HEK293 (cell line): ENCODE data around the gene TEDDM1.

Experiments
- CTCF ChIA-PET: fragments of 350-600 bp; formaldehyde crosslinking; extraction: SDS; loops from one replicate; lab custom pipeline; 2021; ENCODE audit warnings: antibody characterized with exemption; lab: Yijun Ruan, JAX
- POLR2A ChIA-PET: fragments of 300-600 bp; formaldehyde crosslinking; extraction: SDS; loops from one replicate; lab custom pipeline; 2020; ENCODE audit warnings: antibody characterized with exemption, inconsistent platforms; lab: Yijun Ruan, JAX
- H3K27ac ChIP-seq: fragments of 200-500 bp; sonication (Bioruptor generic); 2 replicates; pipeline ENCODE4 v1.5.1; 2014; ENCODE audit warnings: low read depth, low read length, control low read depth, inconsistent platforms; ENCODE audit errors: extremely low read depth
- H3K36me3 ChIP-seq, 2 experiments: fragments of 200-500 bp in 1 of 2; sonication (Bioruptor generic) in 1 of 2; 1 replicate in 1 of 2; 2 replicates in 1 of 2; pipeline ENCODE4 v1.5.1; 2014 to 2017; ENCODE audit warnings: inconsistent platforms in 2 of 2, low read length in 2 of 2; ENCODE audit not compliant: control insufficient read depth in 2 of 2, insufficient read depth in 1 of 2
- H3K4me1 ChIP-seq: fragments of 200-500 bp; sonication (Bioruptor generic); 2 replicates; pipeline ENCODE4 v1.5.1; 2014; ENCODE audit warnings: mild to moderate bottlenecking, low read length, inconsistent platforms; ENCODE audit not compliant: control insufficient read depth, insufficient read depth
- H3K4me3 ChIP-seq: 2 replicates; pipeline ENCODE4 v1.5.1; 2011; ENCODE audit warnings: low read depth, mild to moderate bottlenecking, control low read depth, low read length, moderate library complexity
- H3K9me3 ChIP-seq: fragments of 200-500 bp; sonication (Bioruptor generic); 2 replicates; pipeline ENCODE4 v1.5.1; 2014; ENCODE audit warnings: low read depth, low read length, inconsistent platforms; ENCODE audit not compliant: control insufficient read depth, insufficient read depth
- ATF2 ChIP-seq: fragments of 450-650 bp; formaldehyde crosslinking; IDR thresholded peaks from 2 replicates; pipeline ENCODE4 v1.5.1; 2016; ENCODE audit warnings: missing biosample characterization, missing genetic modification characterization, low read depth
- GLIS1 ChIP-seq: fragments of 450-650 bp; formaldehyde crosslinking; IDR thresholded peaks from 2 replicates; pipeline ENCODE4 v1.5.1; 2016; ENCODE audit warnings: missing biosample characterization, missing genetic modification characterization
- IKZF3 ChIP-seq: fragments of 450-650 bp; IDR thresholded peaks from 2 replicates; pipeline ENCODE4 v1.5.0; 2018; ENCODE audit warnings: missing biosample characterization, mild to moderate bottlenecking, missing genetic modification characterization, moderate library complexity
- MYNN ChIP-seq: fragments of 450-650 bp; formaldehyde crosslinking; IDR thresholded peaks from 2 replicates; pipeline ENCODE4 v1.5.1; 2016; ENCODE audit warnings: missing biosample characterization, missing genetic modification characterization, borderline replicate concordance
- MZF1 ChIP-seq: fragments of 450-650 bp; formaldehyde crosslinking; IDR thresholded peaks from 2 replicates; pipeline ENCODE4 v1.5.1; 2017; ENCODE audit warnings: missing biosample characterization, missing genetic modification characterization, borderline replicate concordance
- PATZ1 ChIP-seq: fragments of 450-650 bp; formaldehyde crosslinking; IDR thresholded peaks from 2 replicates; pipeline ENCODE4 v1.5.1; 2016; ENCODE audit warnings: missing biosample characterization, missing genetic modification characterization
- PRDM6 ChIP-seq: fragments of 450-650 bp; formaldehyde crosslinking; IDR thresholded peaks from 2 replicates; pipeline ENCODE4 v1.5.1; 2017; ENCODE audit warnings: missing biosample characterization, missing genetic modification characterization
- SETDB1 ChIP-seq: IDR thresholded peaks from one replicate; pipeline ENCODE4 v1.6.1; 2017; ENCODE audit warnings: mild to moderate bottlenecking, low read length, moderate library complexity, mixed read lengths; ENCODE audit not compliant: insufficient read length
- ZBTB48 ChIP-seq: fragments of 450-650 bp; formaldehyde crosslinking; IDR thresholded peaks from 2 replicates; pipeline ENCODE4 v1.5.1; 2016; ENCODE audit warnings: missing biosample characterization, missing genetic modification characterization
- ZFP3 ChIP-seq: fragments of 450-650 bp; formaldehyde crosslinking; IDR thresholded peaks from 2 replicates; pipeline ENCODE4 v1.5.1; 2016; ENCODE audit warnings: low read depth, missing biosample characterization, missing genetic modification characterization
- ZFP37 ChIP-seq: fragments of 450-650 bp; formaldehyde crosslinking; IDR thresholded peaks from 2 replicates; pipeline ENCODE4 v1.5.1; 2016; ENCODE audit warnings: missing biosample characterization, missing genetic modification characterization
- ZNF324 ChIP-seq: fragments of 450-650 bp; formaldehyde crosslinking; IDR thresholded peaks from 2 replicates; pipeline ENCODE4 v1.5.1; 2016; ENCODE audit warnings: missing biosample characterization, missing genetic modification characterization
- ZNF366 ChIP-seq: fragments of 450-650 bp; formaldehyde crosslinking; conservative IDR thresholded peaks from 2 replicates; pipeline ENCODE4 v1.5.1; 2016; ENCODE audit warnings: missing biosample characterization, missing genetic modification characterization
- TF ChIP-seq, protein P1 (sequence below): fragments of 450-650 bp; formaldehyde crosslinking; IDR thresholded peaks from 2 replicates; pipeline ENCODE4 v1.5.0; 2017; ENCODE audit warnings: missing biosample characterization, missing genetic modification characterization, borderline replicate concordance
- TF ChIP-seq, protein P2 (sequence below): IDR thresholded peaks from 2 replicates; pipeline ENCODE4 v1.6.1; 2011; ENCODE audit warnings: mild to moderate bottlenecking, low read depth, low read length, borderline replicate concordance

The TEDDM1 gene

GRCh38 chr1:182366596-182366995 is 33.9 kb downstream of the TEDDM1 start:
- ChIA-PET POLR2A (no interaction called here), CTCF (no interaction called here)
- no peak overlapping the region for H3K27ac ChIP-seq
- no peaks in the 10 kb centered on the region for H3K9me3 ChIP-seq
- no peak for TF ChIP-seq ZNF324
- TF ChIP-seq ZNF366, result peak; percentile 41; the same call in 1 of the 2 replicates
- no peak for TF ChIP-seq MYNN (tag by site-specific recombination)
- H3K36me3 ChIP-seq, result no peaks in the 10 kb centered on the region
- no peaks in the 10 kb centered on the region for H3K4me1 ChIP-seq
- no peak overlapping the region for H3K4me3 ChIP-seq

DNA sequence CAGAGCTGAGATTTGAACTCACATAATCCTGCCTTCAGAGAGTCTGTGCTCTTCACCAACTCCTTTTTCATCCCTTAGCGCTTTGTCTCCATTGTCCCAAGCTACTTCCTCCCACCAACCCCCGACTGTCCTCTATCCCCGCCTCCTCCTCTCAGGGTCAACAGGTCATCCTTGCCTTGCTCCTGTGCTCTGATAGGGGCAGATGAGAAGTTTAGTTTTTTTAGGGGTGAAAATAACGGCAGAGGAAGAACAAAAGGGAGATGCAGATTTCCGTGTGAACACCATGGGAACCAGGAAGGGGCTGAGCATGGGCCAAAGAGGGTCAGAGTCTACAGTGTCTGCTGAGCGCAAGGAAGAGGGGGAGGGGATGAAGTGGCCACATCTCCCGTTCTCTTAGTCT is 40.8 kb downstream of the TEDDM1 start:
- CTCF ChIA-PET, result no interaction called here
- TF ChIP-seq ATF2 (no peak), IKZF3 (tag by site-specific recombination) (no peak), ZFP3 (no peak), PRDM6 (tag by site-specific recombination) (no peak), PATZ1 (tag by site-specific recombination) (no peak), ZFP37 (no peak)
- TF ChIP-seq, protein P1, sequence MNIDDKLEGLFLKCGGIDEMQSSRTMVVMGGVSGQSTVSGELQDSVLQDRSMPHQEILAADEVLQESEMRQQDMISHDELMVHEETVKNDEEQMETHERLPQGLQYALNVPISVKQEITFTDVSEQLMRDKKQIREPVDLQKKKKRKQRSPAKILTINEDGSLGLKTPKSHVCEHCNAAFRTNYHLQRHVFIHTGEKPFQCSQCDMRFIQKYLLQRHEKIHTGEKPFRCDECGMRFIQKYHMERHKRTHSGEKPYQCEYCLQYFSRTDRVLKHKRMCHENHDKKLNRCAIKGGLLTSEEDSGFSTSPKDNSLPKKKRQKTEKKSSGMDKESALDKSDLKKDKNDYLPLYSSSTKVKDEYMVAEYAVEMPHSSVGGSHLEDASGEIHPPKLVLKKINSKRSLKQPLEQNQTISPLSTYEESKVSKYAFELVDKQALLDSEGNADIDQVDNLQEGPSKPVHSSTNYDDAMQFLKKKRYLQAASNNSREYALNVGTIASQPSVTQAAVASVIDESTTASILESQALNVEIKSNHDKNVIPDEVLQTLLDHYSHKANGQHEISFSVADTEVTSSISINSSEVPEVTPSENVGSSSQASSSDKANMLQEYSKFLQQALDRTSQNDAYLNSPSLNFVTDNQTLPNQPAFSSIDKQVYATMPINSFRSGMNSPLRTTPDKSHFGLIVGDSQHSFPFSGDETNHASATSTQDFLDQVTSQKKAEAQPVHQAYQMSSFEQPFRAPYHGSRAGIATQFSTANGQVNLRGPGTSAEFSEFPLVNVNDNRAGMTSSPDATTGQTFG (tag by site-specific recombination), result no peak
- TF ChIP-seq, protein P2, sequence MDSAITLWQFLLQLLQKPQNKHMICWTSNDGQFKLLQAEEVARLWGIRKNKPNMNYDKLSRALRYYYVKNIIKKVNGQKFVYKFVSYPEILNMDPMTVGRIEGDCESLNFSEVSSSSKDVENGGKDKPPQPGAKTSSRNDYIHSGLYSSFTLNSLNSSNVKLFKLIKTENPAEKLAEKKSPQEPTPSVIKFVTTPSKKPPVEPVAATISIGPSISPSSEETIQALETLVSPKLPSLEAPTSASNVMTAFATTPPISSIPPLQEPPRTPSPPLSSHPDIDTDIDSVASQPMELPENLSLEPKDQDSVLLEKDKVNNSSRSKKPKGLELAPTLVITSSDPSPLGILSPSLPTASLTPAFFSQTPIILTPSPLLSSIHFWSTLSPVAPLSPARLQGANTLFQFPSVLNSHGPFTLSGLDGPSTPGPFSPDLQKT, result no peak
- TF ChIP-seq, all 188 proteins: peak for 0

GRCh38 chr1:182357913-182358312 is 42.6 kb downstream of the TEDDM1 start:
- Histone ChIP-seq H3K36me3 (no peaks in the 10 kb centered on the region), H3K9me3 (no peaks in the 10 kb centered on the region), H3K4me3 (no peak overlapping the region), H3K27ac (no peak overlapping the region), H3K4me1 (no peaks in the 10 kb centered on the region)
- POLR2A ChIA-PET, result no interaction called here
- CTCF ChIA-PET, result no interaction called here
- TF ChIP-seq MZF1 (tag by site-specific recombination) (peak; percentile 39; the same call in 1 of the 2 replicates), ZBTB48 (no peak), GLIS1 (tag by site-specific recombination) (no peak), SETDB1 (no peak)

More for the DNA sequence above, 40.8 kb downstream of the TEDDM1 start:
- Histone ChIP-seq H3K4me3 (no peak overlapping the region), H3K9me3 (no peaks in the 10 kb centered on the region), H3K27ac (no peak overlapping the region), H3K36me3 (no peaks in the 10 kb centered on the region), H3K4me1 (no peaks in the 10 kb centered on the region)
- POLR2A ChIA-PET, result no interaction called here
